HuH-7.5 (cell line): ENCODE data around the gene ZNF284.
"Not testable (repeated sequence)": the region's sequence is repeated elsewhere in the genome, so short reads cannot be mapped to it uniquely, and the experiment has no call there.

Experiments
- DNase-seq: peaks from one replicate; pipeline ENCODE4 v3.0.0; 2011; ENCODE audit warnings: low spot score

The ZNF284 gene

GRCh38 chr19:44111910-44112463 lies 40.0 kb downstream of the ZNF284 start:
- no peak for DNase-seq

DNA sequence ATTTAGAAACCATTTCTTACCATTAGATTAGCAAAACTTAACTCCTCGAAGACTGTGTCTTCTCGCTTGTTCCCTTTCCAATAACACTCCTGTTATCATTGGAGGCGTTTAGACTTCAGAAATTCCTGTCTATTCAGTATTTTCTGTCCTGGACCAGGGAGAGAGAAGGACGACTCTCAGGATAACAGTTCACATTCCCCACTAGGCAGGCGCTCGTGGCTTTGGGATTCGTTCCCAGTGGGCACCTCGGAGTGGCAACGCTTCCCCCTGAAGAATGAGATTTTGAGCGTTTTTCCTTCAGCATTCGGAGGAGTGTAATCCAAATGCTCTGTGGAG lies 40.8 kb downstream of the ZNF284 start:
- no peak for DNase-seq

GRCh38 chr19:44113138-44113783 lies 41.3 kb downstream of the ZNF284 start, which contains the start of gene ZNF225:
TSS of gene ZNF225 (plus strand) at chr19:44113399. CDS start at chr19:44115828, 2,429 bp downstream.
- DNase-seq = peak; percentile 78

- no peak for DNase-seq
Observed at GRCh38 chr19:44113784-44114390, 41.9 kb downstream of the ZNF284 start.

DNA sequence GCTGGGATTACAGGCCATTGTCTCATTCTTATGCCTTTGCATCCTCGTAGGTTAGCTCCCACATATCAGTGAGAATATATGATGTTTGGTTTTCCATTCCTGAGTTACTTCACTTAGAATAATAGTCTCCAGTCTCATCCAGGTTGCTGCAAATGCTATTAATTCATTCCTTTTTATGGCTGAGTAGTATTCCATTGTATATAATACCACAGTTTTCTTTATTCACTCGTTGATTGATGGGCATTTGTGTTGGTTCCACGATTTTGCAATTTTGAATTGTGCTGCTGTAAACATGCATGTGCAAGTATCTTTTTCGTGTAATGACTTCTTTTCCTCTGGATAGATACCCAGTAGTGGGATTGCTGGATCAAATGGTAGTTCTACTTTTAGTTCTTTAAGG lies 49.2 kb downstream of the ZNF284 start:
- not testable (repeated sequence) for DNase-seq

DNA sequence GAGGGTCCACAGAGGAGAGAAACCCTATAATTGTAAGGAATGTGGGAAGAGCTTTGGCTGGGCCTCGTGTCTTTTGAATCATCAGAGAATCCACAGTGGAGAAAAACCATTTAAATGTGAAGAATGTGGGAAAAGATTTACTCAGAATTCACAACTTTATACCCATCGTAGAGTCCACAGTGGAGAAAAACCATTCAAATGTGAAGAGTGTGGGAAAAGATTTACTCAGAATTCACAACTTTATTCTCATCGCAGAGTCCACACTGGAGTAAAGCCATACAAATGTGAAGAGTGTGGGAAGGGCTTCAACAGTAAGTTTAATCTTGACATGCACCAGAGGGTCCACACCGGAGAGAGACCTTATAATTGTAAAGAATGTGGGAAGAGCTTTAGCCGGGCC lies 60.0 kb downstream of the ZNF284 start:
- no peak for DNase-seq
